NCI-H69 (cell line): Measurements from ENCODE around the gene TMEM215.
"Not testable (repeated sequence)": the region's sequence is repeated elsewhere in the genome, so short reads cannot be mapped to it uniquely, and the experiment has no call there.

Source experiments
- DNase-seq: peaks from one replicate; lab custom pipeline; 2025; lab: John Stamatoyannopoulos, UW

The TMEM215 gene

GRCh38 chr9:32783168-32783891, at the start of gene TMEM215:
TSS of gene TMEM215 (plus strand) at chr9:32783540. CDS start at chr9:32784184, 644 bp downstream.
- DNase-seq, result peak; percentile 54

DNA sequence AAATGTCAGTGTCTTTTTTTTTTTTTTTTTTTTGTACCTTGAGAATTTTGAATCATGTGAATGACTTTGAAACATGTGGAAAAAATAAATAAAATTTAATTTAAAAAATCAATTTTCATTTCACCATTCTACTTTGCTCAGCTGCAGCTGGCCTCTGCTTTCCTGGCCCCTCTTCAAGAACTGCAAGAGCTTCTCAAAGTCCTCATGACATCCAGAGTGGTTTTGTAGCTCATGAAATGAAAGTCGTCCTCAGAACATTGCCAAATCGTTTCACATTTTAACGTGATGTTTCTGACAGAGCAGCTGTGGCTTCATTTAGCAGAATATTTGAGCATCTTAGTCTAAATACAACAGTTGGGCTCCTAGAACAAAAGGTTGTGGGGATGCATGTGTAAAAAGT, 47.9 kb upstream of the TMEM215 start:
- DNase-seq, result no peak

- DNase-seq, result no peak
These were observed 46.0 kb upstream of the TMEM215 start for GRCh38 chr9:32737378-32737777.

DNA sequence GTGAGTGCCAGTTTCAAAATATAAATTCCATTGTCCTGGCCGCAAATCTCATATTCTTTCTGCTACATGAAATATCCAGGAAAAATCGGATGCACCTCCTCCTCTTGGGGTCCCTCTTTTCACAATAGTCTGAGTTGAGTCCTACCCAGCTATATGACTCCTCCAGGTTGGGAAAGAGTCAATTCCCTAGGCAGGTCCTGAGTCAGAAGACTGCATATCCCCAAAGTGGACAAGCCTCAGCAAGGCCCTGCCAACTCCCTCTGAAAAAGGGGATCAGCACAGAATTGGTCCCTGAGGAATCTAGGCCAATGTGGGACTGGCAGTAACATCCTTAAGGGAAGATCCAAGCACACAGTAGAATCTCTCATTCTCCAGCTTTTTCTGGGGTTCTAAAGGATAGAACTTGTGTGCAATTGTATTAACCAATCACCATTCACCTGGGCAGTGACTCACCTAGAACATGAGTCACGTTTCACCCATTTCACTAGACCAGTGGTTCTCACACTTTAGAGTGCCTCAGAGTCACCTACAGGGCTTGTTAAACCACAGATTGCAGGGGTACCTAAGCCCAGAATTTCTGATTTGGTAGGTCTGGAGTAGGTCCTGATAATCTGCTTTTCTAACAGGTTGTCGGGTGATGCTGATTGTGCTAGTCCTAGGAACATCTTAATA, 44.7 kb upstream of the TMEM215 start:
- no peak for DNase-seq

GRCh38 chr9:32741706-32742105, 41.6 kb upstream of the TMEM215 start:
- DNase-seq, result peak; percentile 68

DNA sequence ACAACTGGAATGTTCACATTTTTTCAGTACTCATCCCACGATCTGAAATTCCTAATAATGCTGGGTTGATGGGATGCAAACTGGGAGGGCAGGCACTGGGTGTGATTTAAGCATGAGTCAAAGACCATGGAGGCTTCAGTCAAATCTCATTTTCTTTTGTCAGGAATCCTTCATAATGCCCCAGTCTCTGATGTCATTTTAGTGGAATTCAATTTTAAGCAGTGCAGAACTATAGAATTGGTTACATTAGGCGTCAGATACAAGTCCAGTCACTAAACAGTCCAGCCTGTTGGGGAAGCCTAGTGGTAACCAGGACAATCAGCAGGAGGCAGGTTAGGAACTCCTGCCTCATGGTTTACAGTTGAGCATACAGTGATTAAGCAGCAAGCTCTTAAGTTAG, 41.0 kb upstream of the TMEM215 start:
- DNase-seq, result no peak

GRCh38 chr9:32748013-32748412, 35.3 kb upstream of the TMEM215 start:
- no peak for DNase-seq

DNA sequence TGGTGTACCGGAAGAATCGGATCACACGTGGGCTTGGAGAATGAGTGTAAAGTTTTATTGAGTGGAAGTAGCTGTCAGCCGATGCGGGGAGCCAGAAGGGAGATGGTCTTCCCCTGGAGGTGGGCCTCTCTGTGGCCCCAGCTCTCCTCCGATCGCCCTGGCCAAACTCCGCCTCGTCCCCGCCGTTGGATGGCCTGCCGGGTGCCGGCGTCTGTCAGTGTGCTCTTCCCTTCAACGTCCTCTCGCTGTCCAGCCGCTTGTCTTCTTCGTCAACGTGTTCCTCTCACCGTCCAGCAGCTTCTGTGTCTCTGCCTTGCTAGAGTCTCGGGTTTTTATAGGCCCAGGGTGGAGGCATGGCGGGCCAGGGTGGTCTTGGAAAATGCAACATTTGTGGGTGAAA, 27.6 kb upstream of the TMEM215 start:
- no peak for DNase-seq

DNA sequence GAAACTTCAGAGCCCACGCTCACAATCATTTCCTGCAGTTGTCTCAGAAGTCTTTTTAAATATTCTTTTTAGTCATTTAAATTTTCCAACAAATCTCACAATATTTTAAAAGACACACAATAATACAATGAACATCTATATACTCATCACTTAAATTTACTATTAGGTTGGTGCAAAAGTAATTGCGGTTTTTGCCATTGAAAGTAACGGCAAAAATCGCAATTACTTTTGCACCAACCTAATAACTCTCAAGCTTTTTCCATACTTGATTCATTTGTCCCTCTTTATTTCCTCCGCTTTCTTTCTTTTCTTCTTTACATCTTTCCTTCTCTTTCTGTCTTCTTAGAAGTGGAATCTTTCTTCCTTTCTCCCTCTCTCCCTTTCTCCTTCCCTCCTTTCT, 19.2 kb upstream of the TMEM215 start:
- DNase-seq, result no peak

GRCh38 chr9:32775283-32775682, 8.1 kb upstream of the TMEM215 start:
- DNase-seq, result no peak

DNA sequence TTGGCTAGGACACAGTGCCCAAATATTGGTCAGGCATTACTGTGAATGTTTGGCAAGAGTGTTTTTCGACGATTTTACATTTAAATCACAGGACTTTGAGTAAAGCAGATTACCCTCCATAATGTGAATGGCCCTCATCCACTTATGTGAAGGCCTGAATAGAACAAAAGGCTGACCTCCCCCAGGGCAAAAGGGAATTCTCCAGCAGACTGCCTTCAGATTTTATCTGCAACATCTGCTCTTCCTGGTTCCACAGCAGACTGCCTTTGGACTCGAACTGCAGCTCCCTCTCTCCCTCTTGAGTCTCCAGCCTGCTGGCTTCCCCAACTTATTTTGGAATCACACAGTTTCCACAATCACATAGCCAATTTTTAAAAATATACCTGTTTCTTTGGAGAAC, 7.1 kb upstream of the TMEM215 start:
- DNase-seq, result no peak

DNA sequence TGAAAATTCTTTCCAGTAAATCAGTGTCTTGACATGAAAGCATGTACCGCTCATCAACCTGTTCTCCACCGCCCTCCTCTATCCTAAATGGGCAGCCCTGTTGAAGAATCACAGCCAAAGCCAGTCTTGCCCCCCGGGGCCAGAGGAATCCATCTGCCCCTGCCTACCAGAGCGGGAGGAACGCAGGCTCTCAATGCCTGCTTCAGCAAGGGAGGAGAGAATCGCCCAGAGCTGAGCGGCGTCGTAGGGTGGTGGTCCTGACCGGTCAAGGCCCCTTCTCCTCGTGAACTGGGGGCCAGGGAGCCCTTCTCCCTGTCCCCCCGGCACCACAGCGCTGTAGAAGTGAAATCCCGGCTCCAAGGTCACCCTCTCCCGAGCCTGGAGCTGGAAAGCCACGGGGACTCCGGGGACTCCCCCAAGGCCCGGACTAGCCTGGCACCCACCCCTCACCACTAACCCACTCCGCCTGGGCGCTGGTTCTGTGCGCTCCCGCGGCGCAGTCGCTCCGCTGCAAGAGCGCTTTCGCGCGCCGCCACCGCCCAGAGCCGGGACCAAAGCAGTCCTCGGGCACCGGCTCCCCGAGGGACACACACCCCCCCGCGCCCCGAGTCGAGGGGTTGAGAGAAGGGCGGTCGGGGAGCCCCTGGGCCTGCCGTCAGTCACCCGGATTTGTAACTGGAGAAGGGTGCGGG, 718 bp upstream of the TMEM215 start:
- peak; percentile 22 for DNase-seq

GRCh38 chr9:32787816-32788215, 4.5 kb downstream of the TMEM215 start:
- no peak for DNase-seq

- DNase-seq, result not testable (repeated sequence)
These were observed 12.7 kb downstream of the TMEM215 start for GRCh38 chr9:32796015-32796414.

GRCh38 chr9:32801530-32801929, 18.2 kb downstream of the TMEM215 start:
- DNase-seq, result no peak

DNA sequence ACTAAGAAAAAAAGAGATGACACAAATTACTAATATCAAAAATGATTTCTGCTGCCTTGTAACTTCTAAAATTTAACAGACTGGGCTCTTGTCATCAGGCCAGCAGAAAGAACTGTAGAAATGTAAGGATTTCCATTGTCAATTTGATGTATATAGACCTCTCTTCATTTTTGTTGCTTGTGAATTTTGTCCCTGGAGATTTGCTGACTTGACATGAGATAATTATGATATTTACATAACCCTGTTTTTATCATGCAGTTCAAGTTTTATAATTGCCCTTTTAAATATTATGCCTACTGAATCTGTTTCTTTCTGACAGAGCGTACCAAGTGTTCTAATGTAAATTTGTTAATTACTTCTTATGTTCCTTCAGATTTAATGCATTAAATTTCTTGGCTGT, 23.9 kb downstream of the TMEM215 start:
- no peak for DNase-seq

- DNase-seq, result no peak
These were observed 27.9 kb downstream of the TMEM215 start for GRCh38 chr9:32811246-32811645.

GRCh38 chr9:32820322-32820721, 37.0 kb downstream of the TMEM215 start:
- no peak for DNase-seq

- DNase-seq, result no peak
These were observed 39.8 kb downstream of the TMEM215 start for GRCh38 chr9:32823101-32823500.

DNA sequence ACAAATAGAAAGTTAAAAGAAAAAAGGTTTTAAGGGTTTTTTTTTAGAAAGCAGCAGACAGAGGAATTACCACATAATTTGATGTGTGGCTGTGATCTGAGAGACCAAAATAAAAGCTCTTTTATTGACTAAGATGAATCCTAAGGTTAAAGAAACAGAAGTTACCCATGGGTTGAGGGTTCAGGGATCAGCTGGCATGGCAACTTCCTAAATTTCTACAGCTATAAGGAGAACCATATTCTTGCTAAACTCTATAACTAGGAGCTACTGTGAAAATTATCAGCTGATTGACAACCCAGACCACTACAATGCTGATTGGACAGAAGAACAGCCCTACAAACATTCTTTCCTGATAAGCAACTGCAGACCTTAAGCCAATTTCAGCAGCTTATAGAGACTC, 40.2 kb downstream of the TMEM215 start:
- DNase-seq, result no peak

DNA sequence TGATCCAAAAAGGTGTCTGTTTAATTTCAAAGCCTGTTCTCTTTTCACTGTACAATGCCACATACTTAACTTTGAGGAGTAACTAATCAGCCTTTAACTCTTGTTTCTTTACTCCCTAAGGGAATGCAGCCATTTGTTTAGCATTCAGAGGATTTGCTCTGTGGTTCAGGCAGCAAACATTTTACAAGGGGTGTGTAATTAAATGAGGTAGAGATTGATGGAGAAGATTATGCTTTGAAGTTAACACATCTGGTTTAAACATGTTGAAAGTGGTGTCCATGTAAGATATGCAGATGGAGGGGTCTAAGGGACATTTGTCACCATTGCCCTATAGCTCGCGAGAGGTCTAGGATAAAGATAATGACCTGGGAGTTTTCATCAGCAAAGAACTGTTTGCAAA, 41.9 kb downstream of the TMEM215 start:
- DNase-seq, result no peak

- DNase-seq, result no peak
These were observed 45.5 kb downstream of the TMEM215 start for GRCh38 chr9:32828861-32829260.

DNA sequence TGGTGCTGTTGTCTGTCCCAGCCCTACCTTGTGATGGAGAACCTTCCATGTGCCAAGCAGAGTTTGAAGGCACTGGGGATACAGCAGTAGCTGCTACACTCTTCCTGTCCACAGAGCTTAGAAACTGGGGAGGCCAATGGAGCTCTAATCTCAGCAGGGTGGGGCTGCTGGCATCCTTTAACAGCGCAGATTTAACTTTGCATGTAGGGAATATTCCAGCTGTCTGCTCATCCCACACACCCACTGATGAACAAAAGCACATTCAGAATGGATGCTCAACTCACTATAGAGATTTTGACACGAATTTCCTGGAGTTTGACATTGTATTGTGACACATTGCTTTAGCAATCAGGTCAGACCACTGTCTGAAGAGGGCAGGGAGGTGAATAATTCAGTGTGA, 49.0 kb downstream of the TMEM215 start:
- no peak for DNase-seq
